Daoy (cell line): Measurements from ENCODE around the gene TSSK2. TPM values are rescaled to one million over a fixed set of nuclear protein-coding genes. Genes with fewer than 3 reads are reported as not detected.

Source experiments
- DNase-seq: peaks from one replicate; pipeline ENCODE4 v3.0.0-alpha.2; 2015; ENCODE audit warnings: low read depth
- total RNA-seq: library from RNA; depleted of rRNA; stranded (reverse); fragments of >200 nt; shearing (Covaris generic); gene quantifications from 2 replicates; pipeline ENCODE4 v1.2.3, GENCODE V29; 2014

TSSK2 gene
- total RNA-seq, 1 experiment from 2014 or later: not detected

- DNase-seq: no peak
Observed at GRCh38 chr22:19125011-19125410, 6.1 kb upstream of the TSSK2 start.

- no peak for DNase-seq
Observed at GRCh38 chr22:19125474-19126308, 5.4 kb upstream of the TSSK2 start.

GRCh38 chr22:19126309-19127273 is 4.5 kb upstream of the TSSK2 start:
- DNase-seq: no peak

- no peak for DNase-seq
Observed at GRCh38 chr22:19127329-19128008, 3.6 kb upstream of the TSSK2 start.

- no peak for DNase-seq
Observed at GRCh38 chr22:19128009-19128401, 3.1 kb upstream of the TSSK2 start.

- no peak for DNase-seq
Observed at GRCh38 chr22:19128946-19129727, 2.0 kb upstream of the TSSK2 start.

GRCh38 chr22:19129871-19130270 is 1.2 kb upstream of the TSSK2 start:
- DNase-seq: no peak

- DNase-seq: no peak
Observed at GRCh38 chr22:19131685-19132015, 542 bp downstream of the TSSK2 start.

- no peak for DNase-seq
Observed at GRCh38 chr22:19132153-19132552, 1.0 kb downstream of the TSSK2 start.

- DNase-seq: no peak
Observed at GRCh38 chr22:19132693-19133400, 1.7 kb downstream of the TSSK2 start.

- DNase-seq: no peak
Observed at GRCh38 chr22:19133561-19133960, 2.5 kb downstream of the TSSK2 start.

- DNase-seq: no peak
Observed at GRCh38 chr22:19134176-19134831, 3.2 kb downstream of the TSSK2 start.

- no peak for DNase-seq
Observed at GRCh38 chr22:19134874-19135273, 3.8 kb downstream of the TSSK2 start.

- no peak for DNase-seq
Observed at GRCh38 chr22:19136915-19137314, 5.8 kb downstream of the TSSK2 start.

GRCh38 chr22:19137384-19138216 is 6.5 kb downstream of the TSSK2 start:
- DNase-seq: no peak

GRCh38 chr22:19138217-19139000 is 7.3 kb downstream of the TSSK2 start:
- DNase-seq: no peak

- no peak for DNase-seq
Observed at GRCh38 chr22:19139001-19139356, 7.9 kb downstream of the TSSK2 start.

- no peak for DNase-seq
Observed at GRCh38 chr22:19139974-19140373, 8.9 kb downstream of the TSSK2 start.

GRCh38 chr22:19142394-19142793 is 11.3 kb downstream of the TSSK2 start:
- no peak for DNase-seq
